Panc1 (cell line): Measurements from ENCODE around the gene FAM13A. TPM values are rescaled to one million over a fixed set of nuclear protein-coding genes. Genes with fewer than 3 reads are reported as not detected.

Experiments used
- ATAC-seq: fragments of 200-7000 bp; cut with Tn5 transposase; 2 replicates; pipeline ENCODE4 v1.9.1; 2020; ENCODE audit warnings: mild to moderate bottlenecking, moderate library complexity
- BruUV-seq: library from RNA; stranded (reverse); fragments of 400-500 nt; replicated peaks from 2 replicates; lab custom pipeline; 2021; lab: Mats Ljungman, UMichigan
- CTCF ChIA-PET: fragments of 300-600 bp; sonication (Branson Sonifier 250); formaldehyde crosslinking; loops from one replicate; lab custom pipeline; 2022; ENCODE audit warnings: antibody characterized with exemption; lab: Charles Lee
- POLR2A ChIA-PET: fragments of 300-600 bp; sonication (Branson Sonifier 250); formaldehyde crosslinking; loops from one replicate; lab custom pipeline; 2022; ENCODE audit warnings: antibody characterized with exemption; lab: Charles Lee
- DNase-seq: peaks from one replicate; pipeline ENCODE4 v3.0.0-alpha.2; 2010; ENCODE audit warnings: low read depth, low spot score
- H3K27ac ChIP-seq: 2 replicates; pipeline ENCODE4 v1.5.1; 2011; ENCODE audit warnings: mild to moderate bottlenecking, low read length, inconsistent platforms
- H3K27me3 ChIP-seq: fragments of 200-500 bp; sonication (Bioruptor generic); 2 replicates; pipeline ENCODE4 v1.6.0; 2014; ENCODE audit warnings: low read length, inconsistent platforms; ENCODE audit not compliant: control insufficient read depth, insufficient read depth
- H3K36me3 ChIP-seq: fragments of 200-500 bp; sonication (Bioruptor generic); 2 replicates; pipeline ENCODE4 v1.5.1; 2014; ENCODE audit warnings: inconsistent platforms, mild to moderate bottlenecking, low read length, moderate library complexity; ENCODE audit not compliant: control insufficient read depth, insufficient read depth
- H3K4me1 ChIP-seq: 2 replicates; pipeline ENCODE4 v1.5.1; 2011; ENCODE audit warnings: inconsistent platforms, mild to moderate bottlenecking, low read length, moderate library complexity; ENCODE audit not compliant: control insufficient read depth, insufficient read depth
- H3K4me3 ChIP-seq, 2 experiments: 2 replicates each; pipeline ENCODE4 v1.5.1; 2011 to 2012; ENCODE audit warnings: low read depth in 2 of 2, low read length in 2 of 2, mild to moderate bottlenecking in 2 of 2, inconsistent platforms in 1 of 2, moderate library complexity in 1 of 2
- H3K9me3 ChIP-seq: fragments of 200-500 bp; sonication (Bioruptor generic); 2 replicates; pipeline ENCODE4 v1.5.1; 2014; ENCODE audit warnings: low read depth, mild to moderate bottlenecking, inconsistent platforms, low read length, moderate library complexity; ENCODE audit not compliant: control insufficient read depth, insufficient read depth
- POLR2AphosphoS5 ChIP-seq: IDR thresholded peaks from 2 replicates; pipeline ENCODE4 v1.6.1; 2012; ENCODE audit warnings: mild to moderate bottlenecking, low read depth, low read length, moderate library complexity
- SIN3A ChIP-seq: IDR thresholded peaks from 2 replicates; pipeline ENCODE4 v1.6.1; 2012; ENCODE audit warnings: low read depth, mild to moderate bottlenecking, low read length, moderate library complexity, borderline replicate concordance; ENCODE audit not compliant: insufficient read depth
- TCF7L2 ChIP-seq: IDR thresholded peaks from 2 replicates; pipeline ENCODE4 v1.6.1; 2011; ENCODE audit warnings: mild to moderate bottlenecking, low read depth, low read length, inconsistent platforms
- in situ Hi-C: cut with HindIII; loops from 2 replicates; pipeline ENCODE4 v1.10.0; 2016; ENCODE audit warnings: low sequenced_read_pairs, low pct_unique_long_range_greater_than_20kb
- intact Hi-C: fragments of 100-400 bp; cut with micrococcal nuclease; formaldehyde crosslinking; loops from one replicate; pipeline ENCODE4 v1.10.0; 2022; ENCODE audit not compliant: unreplicated experiment
- total RNA-seq: library from RNA; stranded (reverse); gene quantifications from one replicate; pipeline ENCODE4 v1.2.1, GENCODE V29; 2021; ENCODE audit not compliant: unreplicated experiment
- TF ChIP-seq, protein P1 (sequence below): fragments of 450-650 bp; IDR thresholded peaks from 2 replicates; pipeline ENCODE4 v1.5.1; 2017; ENCODE audit warnings: mild to moderate bottlenecking
- TF ChIP-seq, protein P2 (sequence below), 2 experiments: IDR thresholded peaks; 2 replicates each; pipeline ENCODE4 v1.6.1; 2011 to 2012; ENCODE audit warnings: low read depth in 2 of 2, control low read depth in 1 of 2, low read length in 1 of 2, mild to moderate bottlenecking in 1 of 2, moderate library complexity in 1 of 2; ENCODE audit not compliant: insufficient read depth in 1 of 2

The FAM13A gene
- total RNA-seq, 1 experiment from 2014 or later, result 5.8 TPM

DNA sequence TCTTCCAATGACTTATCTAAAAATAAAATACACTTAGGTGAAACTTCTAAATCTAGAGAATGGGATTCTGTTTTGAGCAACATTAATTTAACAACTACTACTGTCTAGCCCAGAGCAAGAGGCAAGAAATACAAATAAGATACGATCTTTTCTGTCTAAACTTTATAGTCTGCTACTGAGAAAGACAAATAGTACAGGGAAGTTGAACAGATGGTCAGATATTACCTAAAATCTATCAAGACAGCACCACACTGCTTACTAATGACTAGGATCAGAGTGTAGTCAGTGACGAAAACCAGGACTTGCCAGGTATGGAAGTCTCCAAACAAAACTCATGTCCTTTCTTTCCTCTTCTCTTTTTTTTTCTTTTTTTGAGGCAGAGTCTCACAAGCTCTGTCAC, 7.1 kb downstream of the FAM13A start:
- CTCF ChIA-PET, result no interaction called here
- BruUV-seq, result no TSS peak

DNA sequence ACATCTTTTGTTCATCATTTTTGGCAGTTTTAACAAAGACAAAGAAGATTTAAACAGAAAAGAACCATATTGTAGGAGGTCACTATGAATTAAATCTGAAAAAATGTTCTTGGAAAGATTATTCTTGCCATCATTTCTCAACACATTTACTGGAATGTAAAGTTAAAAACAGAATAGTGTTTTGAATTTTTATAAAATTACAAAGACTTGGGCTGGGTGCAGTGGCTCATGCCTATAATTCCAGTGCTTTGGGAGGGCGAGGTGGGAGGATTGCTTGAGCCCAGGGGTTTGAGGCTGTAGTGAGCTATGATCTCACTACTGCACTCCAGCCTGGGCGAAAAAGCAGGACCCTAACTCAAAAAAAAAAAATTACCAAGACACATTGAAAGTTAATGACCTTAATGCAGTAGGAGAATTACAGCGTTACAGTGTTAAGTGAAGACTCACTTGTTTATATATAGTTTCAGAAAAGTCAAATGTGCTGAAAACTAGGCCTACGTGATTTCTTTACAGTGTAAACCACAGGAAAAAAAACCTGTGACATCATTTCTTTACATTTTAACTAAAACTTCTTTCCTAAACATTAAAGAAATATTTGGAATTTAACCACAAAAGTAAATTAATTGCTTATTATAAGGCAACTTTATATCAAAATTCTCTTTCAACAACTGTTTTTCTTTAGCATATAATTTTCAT, 7.9 kb downstream of the FAM13A start:
- no peak overlapping the region for H3K4me3 ChIP-seq
- no peaks in the 10 kb centered on the region for H3K27me3 ChIP-seq
- H3K9me3 ChIP-seq, result no peaks in the 10 kb centered on the region
- no TSS peak for BruUV-seq
- H3K36me3 ChIP-seq, result no peaks in the 10 kb centered on the region
- no peak for ATAC-seq
- ChIA-PET CTCF (no interaction called here), POLR2A (no interaction called here)
- H3K4me1 ChIP-seq, result no peaks in the 10 kb centered on the region
- DNase-seq, result no peak
- intact Hi-C loops (no loop called here), in situ Hi-C loops (no loop called here)
- TF ChIP-seq TCF7L2 (no peak), POLR2AphosphoS5 (no peak), SIN3A (no peak)
- TF ChIP-seq, protein P1, sequence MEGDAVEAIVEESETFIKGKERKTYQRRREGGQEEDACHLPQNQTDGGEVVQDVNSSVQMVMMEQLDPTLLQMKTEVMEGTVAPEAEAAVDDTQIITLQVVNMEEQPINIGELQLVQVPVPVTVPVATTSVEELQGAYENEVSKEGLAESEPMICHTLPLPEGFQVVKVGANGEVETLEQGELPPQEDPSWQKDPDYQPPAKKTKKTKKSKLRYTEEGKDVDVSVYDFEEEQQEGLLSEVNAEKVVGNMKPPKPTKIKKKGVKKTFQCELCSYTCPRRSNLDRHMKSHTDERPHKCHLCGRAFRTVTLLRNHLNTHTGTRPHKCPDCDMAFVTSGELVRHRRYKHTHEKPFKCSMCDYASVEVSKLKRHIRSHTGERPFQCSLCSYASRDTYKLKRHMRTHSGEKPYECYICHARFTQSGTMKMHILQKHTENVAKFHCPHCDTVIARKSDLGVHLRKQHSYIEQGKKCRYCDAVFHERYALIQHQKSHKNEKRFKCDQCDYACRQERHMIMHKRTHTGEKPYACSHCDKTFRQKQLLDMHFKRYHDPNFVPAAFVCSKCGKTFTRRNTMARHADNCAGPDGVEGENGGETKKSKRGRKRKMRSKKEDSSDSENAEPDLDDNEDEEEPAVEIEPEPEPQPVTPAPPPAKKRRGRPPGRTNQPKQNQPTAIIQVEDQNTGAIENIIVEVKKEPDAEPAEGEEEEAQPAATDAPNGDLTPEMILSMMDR, result no peak
- TF ChIP-seq, protein P2, sequence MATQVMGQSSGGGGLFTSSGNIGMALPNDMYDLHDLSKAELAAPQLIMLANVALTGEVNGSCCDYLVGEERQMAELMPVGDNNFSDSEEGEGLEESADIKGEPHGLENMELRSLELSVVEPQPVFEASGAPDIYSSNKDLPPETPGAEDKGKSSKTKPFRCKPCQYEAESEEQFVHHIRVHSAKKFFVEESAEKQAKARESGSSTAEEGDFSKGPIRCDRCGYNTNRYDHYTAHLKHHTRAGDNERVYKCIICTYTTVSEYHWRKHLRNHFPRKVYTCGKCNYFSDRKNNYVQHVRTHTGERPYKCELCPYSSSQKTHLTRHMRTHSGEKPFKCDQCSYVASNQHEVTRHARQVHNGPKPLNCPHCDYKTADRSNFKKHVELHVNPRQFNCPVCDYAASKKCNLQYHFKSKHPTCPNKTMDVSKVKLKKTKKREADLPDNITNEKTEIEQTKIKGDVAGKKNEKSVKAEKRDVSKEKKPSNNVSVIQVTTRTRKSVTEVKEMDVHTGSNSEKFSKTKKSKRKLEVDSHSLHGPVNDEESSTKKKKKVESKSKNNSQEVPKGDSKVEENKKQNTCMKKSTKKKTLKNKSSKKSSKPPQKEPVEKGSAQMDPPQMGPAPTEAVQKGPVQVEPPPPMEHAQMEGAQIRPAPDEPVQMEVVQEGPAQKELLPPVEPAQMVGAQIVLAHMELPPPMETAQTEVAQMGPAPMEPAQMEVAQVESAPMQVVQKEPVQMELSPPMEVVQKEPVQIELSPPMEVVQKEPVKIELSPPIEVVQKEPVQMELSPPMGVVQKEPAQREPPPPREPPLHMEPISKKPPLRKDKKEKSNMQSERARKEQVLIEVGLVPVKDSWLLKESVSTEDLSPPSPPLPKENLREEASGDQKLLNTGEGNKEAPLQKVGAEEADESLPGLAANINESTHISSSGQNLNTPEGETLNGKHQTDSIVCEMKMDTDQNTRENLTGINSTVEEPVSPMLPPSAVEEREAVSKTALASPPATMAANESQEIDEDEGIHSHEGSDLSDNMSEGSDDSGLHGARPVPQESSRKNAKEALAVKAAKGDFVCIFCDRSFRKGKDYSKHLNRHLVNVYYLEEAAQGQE (IDR thresholded peaks at IDR 0.05; ENCODE audit: insufficient read depth in 1 of 2, low read depth in 2 of 2, low read length in 1 of 2), result no peak
- no peak overlapping the region for H3K27ac ChIP-seq

More for the DNA sequence above, 7.1 kb downstream of the FAM13A start:
- DNase-seq (no peak), ATAC-seq (no peak)
- no peaks in the 10 kb centered on the region for H3K36me3 ChIP-seq
- POLR2A ChIA-PET, result no interaction called here
- no peaks in the 10 kb centered on the region for H3K9me3 ChIP-seq
- intact Hi-C loops (no loop called here), in situ Hi-C loops (no loop called here)
- no peak overlapping the region for H3K27ac ChIP-seq
- no peaks in the 10 kb centered on the region for H3K4me1 ChIP-seq
- no peaks in the 10 kb centered on the region for H3K27me3 ChIP-seq
- TF ChIP-seq, protein P2 (IDR thresholded peaks at IDR 0.05; ENCODE audit: insufficient read depth in 1 of 2, low read depth in 2 of 2, low read length in 1 of 2), result no peak
- TF ChIP-seq SIN3A (no peak), POLR2AphosphoS5 (no peak), TCF7L2 (no peak)
- TF ChIP-seq, protein P1, result no peak
- H3K4me3 ChIP-seq, result no peak overlapping the region
